GM23338 (cell line): ENCODE data around the gene ROCK2. TPM values are rescaled to one million over a fixed set of nuclear protein-coding genes. Genes with fewer than 3 reads are reported as not detected.
"Not testable (repeated sequence)": the region's sequence is repeated elsewhere in the genome, so short reads cannot be mapped to it uniquely, and the experiment has no call there.

ENCODE experiments used
- ATAC-seq: fragments of 200-7000 bp; cut with Tn5 transposase; 3 replicates; pipeline ENCODE4 v1.9.1; 2020
- DNase-seq: peaks from one replicate; pipeline ENCODE4 v3.0.0-alpha.2; 2015; ENCODE audit warnings: low spot score
- H2AFZ ChIP-seq: fragments of 200-600 bp; sonication (generic); 2 replicates; pipeline ENCODE4 v1.8.0; 2016; ENCODE audit warnings: antibody characterized with exemption, mild to moderate bottlenecking, moderate library complexity
- H3F3A ChIP-seq: fragments of 200-600 bp; sonication (generic); replicated peaks from 2 replicates; pipeline ENCODE4 v1.8.0; 2017; ENCODE audit warnings: antibody characterized with exemption, mixed run types, low read depth
- H3K27ac ChIP-seq: fragments of 200-600 bp; sonication (generic); 2 replicates; pipeline ENCODE4 v1.6.1; 2016; ENCODE audit warnings: low read depth
- H3K27me3 ChIP-seq: fragments of 200-600 bp; sonication (generic); 2 replicates; pipeline ENCODE4 v1.8.0; 2016; ENCODE audit warnings: mild to moderate bottlenecking, mixed run types, moderate library complexity; ENCODE audit not compliant: insufficient read depth
- H3K36me3 ChIP-seq: fragments of 200-600 bp; sonication (generic); 2 replicates; pipeline ENCODE4 v1.8.0; 2016; ENCODE audit warnings: mild to moderate bottlenecking; ENCODE audit not compliant: insufficient read depth
- H3K4me1 ChIP-seq: fragments of 200-600 bp; sonication (generic); 2 replicates; pipeline ENCODE4 v1.8.0; 2016; ENCODE audit warnings: mild to moderate bottlenecking, moderate library complexity; ENCODE audit not compliant: insufficient read depth
- H3K4me2 ChIP-seq: fragments of 200-600 bp; sonication (generic); 2 replicates; pipeline ENCODE4 v1.7.1; 2017; ENCODE audit warnings: mixed run types
- H3K4me3 ChIP-seq: fragments of 200-600 bp; sonication (generic); 2 replicates; pipeline ENCODE4 v1.6.1; 2016; ENCODE audit warnings: mixed run types
- H3K79me2 ChIP-seq: fragments of 200-600 bp; sonication (generic); replicated peaks from 2 replicates; pipeline ENCODE4 v1.8.0; 2017; ENCODE audit warnings: mild to moderate bottlenecking; ENCODE audit not compliant: insufficient read depth
- H3K9me2 ChIP-seq: fragments of 200-600 bp; sonication (generic); 2 replicates; pipeline ENCODE4 v1.8.0; 2017; ENCODE audit not compliant: insufficient read depth
- H4K20me1 ChIP-seq: fragments of 200-600 bp; sonication (generic); replicated peaks from 2 replicates; pipeline ENCODE4 v1.8.0; 2017; ENCODE audit warnings: mild to moderate bottlenecking; ENCODE audit not compliant: insufficient read depth
- H3K27ac Mint-ChIP-seq: 2 replicates; pipeline ENCODE4 v1.8.0; 2020; ENCODE audit warnings: inconsistent platforms, mild to moderate bottlenecking, moderate library complexity, mixed read lengths
- H3K27me3 Mint-ChIP-seq: 3 replicates; pipeline ENCODE4 v1.8.0; 2022; ENCODE audit warnings: low read depth, mild to moderate bottlenecking, moderate library complexity, mixed read lengths, inconsistent platforms; ENCODE audit not compliant: insufficient read depth, poor library complexity
- H3K36me3 Mint-ChIP-seq: 3 replicates; pipeline ENCODE4 v1.8.0; 2021; ENCODE audit warnings: low read depth, mild to moderate bottlenecking, inconsistent platforms, moderate library complexity, mixed read lengths
- H3K4me1 Mint-ChIP-seq: 3 replicates; pipeline ENCODE4 v1.8.0; 2020; ENCODE audit warnings: mild to moderate bottlenecking, inconsistent platforms, mixed read lengths
- H3K4me3 Mint-ChIP-seq: 3 replicates; pipeline ENCODE4 v1.8.0; 2021; ENCODE audit warnings: moderate library complexity, mild to moderate bottlenecking, inconsistent platforms, mixed read lengths
- H3K9me3 Mint-ChIP-seq: 3 replicates; pipeline ENCODE4 v1.8.0; 2020; ENCODE audit warnings: moderate library complexity, mild to moderate bottlenecking, inconsistent platforms, mixed read lengths
- CTCF ChIP-seq, 2 experiments: fragments of 200-600 bp in 1 of 2; sonication (generic) in 1 of 2; conservative IDR thresholded peaks; 2 replicates each; pipeline versions ENCODE4 v1.5.1 to v1.6.1; 2016 to 2017; ENCODE audit warnings: antibody characterized with exemption in 2 of 2, low read depth in 2 of 2, mild to moderate bottlenecking in 2 of 2, moderate library complexity in 1 of 2
- ETS1 ChIP-seq: IDR thresholded peaks from 2 replicates; pipeline ENCODE4 v1.6.1; 2016; ENCODE audit warnings: antibody characterized with exemption
- EZH2 ChIP-seq: fragments of 200-600 bp; sonication (generic); IDR thresholded peaks from one replicate; pipeline ENCODE4 v1.8.0; 2017; ENCODE audit warnings: antibody characterized with exemption, mild to moderate bottlenecking, low read depth; ENCODE audit not compliant: unreplicated experiment
- JUNB ChIP-seq: IDR thresholded peaks from one replicate; pipeline ENCODE4 v1.6.1; 2016; ENCODE audit warnings: antibody characterized with exemption; ENCODE audit not compliant: unreplicated experiment
- NANOG ChIP-seq: IDR thresholded peaks from 2 replicates; pipeline ENCODE4 v1.6.1; 2016; ENCODE audit warnings: antibody characterized with exemption, borderline replicate concordance
- POLR2AphosphoS5 ChIP-seq: IDR thresholded peaks from 2 replicates; pipeline ENCODE4 v1.6.1; 2016; ENCODE audit warnings: antibody characterized with exemption, low read depth
- STAT1 ChIP-seq: IDR thresholded peaks from one replicate; pipeline ENCODE4 v1.6.1; 2016; ENCODE audit warnings: antibody characterized with exemption; ENCODE audit not compliant: unreplicated experiment
- ZNF331 ChIP-seq: fragments of 250-450 bp; sonication (Bioruptor Pico); IDR thresholded peaks from 2 replicates; pipeline ENCODE4 v1.5.0; 2020; ENCODE audit warnings: low read depth, mild to moderate bottlenecking, moderate library complexity
- polyA plus RNA-seq: library from polyadenylated mRNA; unstranded; fragments of >200 nt; fragmentation: Nextera tagmentation; extraction: Ambion mirVana; gene quantifications from 2 replicates; pipeline ENCODE4 v1.2.1, GENCODE V29; 2016
- total RNA-seq: library from RNA; depleted of rRNA; stranded (reverse); fragments of >200 nt; shearing (Covaris generic); gene quantifications from 2 replicates; pipeline ENCODE4 v1.2.3, GENCODE V29; 2014

The ROCK2 gene
- total and polyA plus RNA-seq, 2 experiments from 2014 or later: 16.4 to 28.0 TPM

GRCh38 chr2:11234309-11234708, 110.1 kb downstream of the ROCK2 start:
- no peak for ATAC-seq
- Histone ChIP-seq H3K4me1 (no peaks in the 10 kb centered on the region), H4K20me1 (peaks cover 7% of the 10 kb centered on the region; the same call in 1 of the 2 replicates)

GRCh38 chr2:11231193-11231592, 113.2 kb downstream of the ROCK2 start:
- not testable (repeated sequence) for ATAC-seq, H3K4me3 ChIP-seq, H3K27ac Mint-ChIP-seq, H3K4me3 Mint-ChIP-seq, H3K27me3 ChIP-seq, H3K27me3 Mint-ChIP-seq, DNase-seq, H3K4me2 ChIP-seq, H2AFZ ChIP-seq, H3K9me3 Mint-ChIP-seq, H3K79me2 ChIP-seq, H3K27ac ChIP-seq, H3K4me1 Mint-ChIP-seq, H3K36me3 Mint-ChIP-seq, H3F3A ChIP-seq, H3K9me2 ChIP-seq, H3K4me1 ChIP-seq, H3K36me3 ChIP-seq, H4K20me1 ChIP-seq

More at GRCh38 chr2:11234309-11234708, 110.1 kb downstream of the ROCK2 start:
- H3K27me3 Mint-ChIP-seq: no peaks in the 10 kb centered on the region
- H3K27ac ChIP-seq: no peak overlapping the region
- H3K79me2 ChIP-seq: peaks cover 30% of the 10 kb centered on the region
- H3K4me3 ChIP-seq: no peak overlapping the region
- no peaks in the 10 kb centered on the region for H3K9me3 Mint-ChIP-seq
- no peaks in the 10 kb centered on the region for H3K36me3 ChIP-seq
- no peak for DNase-seq
- no peaks in the 10 kb centered on the region for H3K27me3 ChIP-seq
- no peak overlapping the region for H3K4me3 Mint-ChIP-seq
- H3K27ac Mint-ChIP-seq: no peak overlapping the region
- no peaks in the 10 kb centered on the region for H3K4me1 Mint-ChIP-seq
- H3K36me3 Mint-ChIP-seq: no peaks in the 10 kb centered on the region
- H3F3A ChIP-seq: no peaks in the 10 kb centered on the region
- H3K4me2 ChIP-seq: no peak overlapping the region
- TF ChIP-seq CTCF (conservative IDR thresholded peaks at IDR 0.05; ENCODE audit: low read depth in 2 of 2): peak in 1 of 2 experiments; percentile 63; a peak in 3 of 4 replicates
- no peak for TF ChIP-seq EZH2
- TF ChIP-seq NANOG: no peak
- no peak for TF ChIP-seq ETS1
- H3K9me2 ChIP-seq: no peaks in the 10 kb centered on the region
- no peak overlapping the region for H2AFZ ChIP-seq

- Histone ChIP-seq H3K4me2 (no peak overlapping the region), H3K4me1 (peaks cover 15% of the 10 kb centered on the region), H3F3A (no peaks in the 10 kb centered on the region), H3K27me3 (no peaks in the 10 kb centered on the region), H3K27ac (no peak overlapping the region), H3K4me3 (no peak overlapping the region), H4K20me1 (no peaks in the 10 kb centered on the region), H3K9me2 (no peaks in the 10 kb centered on the region), H3K79me2 (peaks cover 8% of the 10 kb centered on the region), H2AFZ (no peak overlapping the region), H3K36me3 (no peaks in the 10 kb centered on the region; the same call in 1 of the 2 replicates)
- Mint-ChIP-seq H3K27ac (no peak overlapping the region), H3K4me3 (no peak overlapping the region), H3K36me3 (peaks cover 4% of the 10 kb centered on the region; the same call in 2 of the 3 replicates), H3K9me3 (no peaks in the 10 kb centered on the region), H3K27me3 (no peaks in the 10 kb centered on the region), H3K4me1 (peaks cover 18% of the 10 kb centered on the region)
- ATAC-seq (no peak), DNase-seq (no peak)
- TF ChIP-seq NANOG: no peak
- TF ChIP-seq CTCF (conservative IDR thresholded peaks at IDR 0.05; ENCODE audit: low read depth in 2 of 2): no peak
- TF ChIP-seq EZH2: no peak
- TF ChIP-seq ZNF331: no peak
- TF ChIP-seq ETS1: no peak
- no peak for TF ChIP-seq JUNB
- TF ChIP-seq POLR2AphosphoS5: no peak
- TF ChIP-seq STAT1: no peak
Observed at GRCh38 chr2:11228692-11229091, 115.7 kb downstream of the ROCK2 start.
